Measurements from ENCODE around the gene NAGA. TPM values are rescaled to one million over a fixed set of nuclear protein-coding genes. Genes with fewer than 3 reads are reported as not detected.

Gene NAGA
- total and polyA plus RNA-seq, 12 donors = 6.6 to 34.8 (median 12.3) TPM

DNA sequence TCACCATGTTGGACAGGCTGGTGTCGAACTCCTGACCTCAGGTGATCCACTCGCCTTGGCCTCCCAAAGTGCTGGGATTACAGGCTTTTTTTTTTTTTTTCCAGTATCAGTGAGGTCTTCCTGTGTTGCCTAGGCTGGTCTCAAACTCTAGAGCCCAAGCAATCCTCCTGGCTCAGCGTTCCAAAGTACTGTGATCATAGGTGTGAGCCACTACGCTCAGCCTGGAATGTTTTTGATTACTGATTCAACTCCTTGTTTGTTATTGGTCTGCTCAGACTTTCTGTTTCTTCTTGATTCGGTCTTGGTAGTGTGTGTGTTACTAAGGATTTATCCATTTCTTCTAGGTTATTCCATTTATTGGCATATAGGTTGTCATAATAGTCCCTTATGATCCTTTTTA, 31.3 kb downstream of the NAGA start:
- 93% methylated on average over 5 of the region's 5 CpGs for WGBS, 2 donors
- H3K9me3 ChIP-seq = peaks cover 0 to 18% (median 10%) of the 10 kb centered on the region in 11 donors
- no peaks in the 10 kb centered on the region for H3K27me3 ChIP-seq
- H3K4me1 ChIP-seq = no peaks in the 10 kb centered on the region
- ATAC-seq (no peak), DNase-seq (no peak)
- H3K4me3 ChIP-seq = no peak overlapping the region
- TF ChIP-seq, protein P1, sequence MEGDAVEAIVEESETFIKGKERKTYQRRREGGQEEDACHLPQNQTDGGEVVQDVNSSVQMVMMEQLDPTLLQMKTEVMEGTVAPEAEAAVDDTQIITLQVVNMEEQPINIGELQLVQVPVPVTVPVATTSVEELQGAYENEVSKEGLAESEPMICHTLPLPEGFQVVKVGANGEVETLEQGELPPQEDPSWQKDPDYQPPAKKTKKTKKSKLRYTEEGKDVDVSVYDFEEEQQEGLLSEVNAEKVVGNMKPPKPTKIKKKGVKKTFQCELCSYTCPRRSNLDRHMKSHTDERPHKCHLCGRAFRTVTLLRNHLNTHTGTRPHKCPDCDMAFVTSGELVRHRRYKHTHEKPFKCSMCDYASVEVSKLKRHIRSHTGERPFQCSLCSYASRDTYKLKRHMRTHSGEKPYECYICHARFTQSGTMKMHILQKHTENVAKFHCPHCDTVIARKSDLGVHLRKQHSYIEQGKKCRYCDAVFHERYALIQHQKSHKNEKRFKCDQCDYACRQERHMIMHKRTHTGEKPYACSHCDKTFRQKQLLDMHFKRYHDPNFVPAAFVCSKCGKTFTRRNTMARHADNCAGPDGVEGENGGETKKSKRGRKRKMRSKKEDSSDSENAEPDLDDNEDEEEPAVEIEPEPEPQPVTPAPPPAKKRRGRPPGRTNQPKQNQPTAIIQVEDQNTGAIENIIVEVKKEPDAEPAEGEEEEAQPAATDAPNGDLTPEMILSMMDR (IDR thresholded peaks at IDR 0.05) = no peak
- no peak overlapping the region for H3K27ac ChIP-seq
- intact Hi-C loops (cut with DNase I) = no loop called here
- no peaks in the 10 kb centered on the region for H3K36me3 ChIP-seq

DNA sequence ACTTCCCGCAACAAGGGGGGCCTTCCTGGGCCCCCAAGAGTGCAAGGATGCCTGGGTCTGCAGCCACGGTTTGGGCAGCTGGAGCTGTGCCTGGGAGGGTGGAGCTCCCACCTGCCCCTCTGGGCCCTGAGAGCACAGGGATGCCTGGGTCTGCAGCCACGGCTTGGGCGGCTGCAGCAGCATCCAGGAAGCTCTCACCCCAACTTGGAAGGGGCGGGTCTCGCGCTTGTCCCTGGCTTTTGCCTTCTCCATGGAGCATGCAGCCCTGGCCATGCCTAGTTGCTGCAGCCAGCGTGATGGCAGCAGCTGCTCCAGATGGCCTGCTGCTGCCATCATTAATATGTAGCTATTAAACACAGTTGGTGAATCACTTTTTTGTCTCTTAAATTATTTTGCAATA, 35.4 kb downstream of the NAGA start:
- Histone ChIP-seq H3K4me1 (no peaks in the 10 kb centered on the region), H3K4me3 (no peak overlapping the region), H3K36me3 (no peaks in the 10 kb centered on the region), H3K27ac (no peak overlapping the region), H3K9me3 (peaks cover 0 to 14% (median 0%) of the 10 kb centered on the region in 11 donors), H3K27me3 (no peaks in the 10 kb centered on the region)
- no peak for DNase-seq
- TF ChIP-seq, protein P1 (IDR thresholded peaks at IDR 0.05) = no peak
- no peak for ATAC-seq
- WGBS, 2 donors = 89 to 91% methylated on average over 8 of the region's 8 CpGs
- intact Hi-C loops (cut with DNase I) = no loop called here

DNA sequence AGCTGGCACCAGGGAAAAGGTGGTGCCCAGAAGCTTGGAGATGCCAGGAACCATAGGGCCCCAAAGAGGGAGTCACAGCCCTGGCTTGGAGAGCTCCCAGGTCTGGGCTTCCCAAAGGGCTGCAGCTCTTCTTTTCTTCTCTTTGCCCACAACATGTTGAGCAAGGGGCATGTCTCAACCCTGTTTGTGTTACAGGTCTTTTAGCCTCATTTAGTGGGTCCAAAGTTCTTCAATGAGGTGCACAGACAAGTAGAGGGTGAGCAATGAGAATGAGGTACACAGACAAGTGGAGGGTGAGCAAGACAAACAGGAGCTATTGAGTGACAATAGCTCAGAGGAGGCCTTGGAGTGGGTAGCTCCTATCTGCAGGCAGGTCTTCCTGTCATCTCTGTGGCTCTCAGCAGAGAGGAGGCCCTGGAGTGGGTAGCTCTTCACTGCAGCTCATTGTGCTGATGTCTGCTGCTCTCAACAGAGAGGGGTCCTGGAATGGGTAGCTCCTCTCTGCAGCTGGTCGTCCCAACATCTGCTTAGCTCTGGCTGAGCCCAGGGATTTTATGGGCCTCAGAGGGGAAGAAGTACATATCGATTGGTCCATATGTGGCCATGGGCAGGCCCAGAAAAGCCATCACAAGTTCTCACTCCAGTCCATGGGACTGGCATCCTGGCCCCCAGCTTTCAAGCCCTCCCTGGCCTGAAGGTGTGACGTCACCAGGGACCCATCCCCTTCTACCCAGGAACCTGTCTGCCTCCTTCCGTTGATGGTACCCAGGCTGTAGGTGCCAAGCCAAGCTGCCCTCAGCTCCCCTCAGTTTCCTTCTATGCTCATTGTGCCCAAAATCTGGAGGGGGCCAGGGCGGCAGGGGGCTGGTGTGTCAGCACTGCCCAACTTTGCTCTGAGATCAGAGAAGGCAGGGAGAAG, 37.1 kb downstream of the NAGA start:
- no peaks in the 10 kb centered on the region for H3K27me3 ChIP-seq
- WGBS, 2 donors = 87 to 90% methylated on average over 5 of the region's 5 CpGs
- DNase-seq (no peak), ATAC-seq (no peak)
- no peaks in the 10 kb centered on the region for H3K4me1 ChIP-seq
- TF ChIP-seq, protein P1 (IDR thresholded peaks at IDR 0.05) = no peak
- peaks cover 0 to 14% (median 0%) of the 10 kb centered on the region in 11 donors for H3K9me3 ChIP-seq
- intact Hi-C loops (cut with DNase I) = no loop called here
- H3K36me3 ChIP-seq = no peaks in the 10 kb centered on the region
- no peak overlapping the region for H3K27ac ChIP-seq
- no peak overlapping the region for H3K4me3 ChIP-seq

DNA sequence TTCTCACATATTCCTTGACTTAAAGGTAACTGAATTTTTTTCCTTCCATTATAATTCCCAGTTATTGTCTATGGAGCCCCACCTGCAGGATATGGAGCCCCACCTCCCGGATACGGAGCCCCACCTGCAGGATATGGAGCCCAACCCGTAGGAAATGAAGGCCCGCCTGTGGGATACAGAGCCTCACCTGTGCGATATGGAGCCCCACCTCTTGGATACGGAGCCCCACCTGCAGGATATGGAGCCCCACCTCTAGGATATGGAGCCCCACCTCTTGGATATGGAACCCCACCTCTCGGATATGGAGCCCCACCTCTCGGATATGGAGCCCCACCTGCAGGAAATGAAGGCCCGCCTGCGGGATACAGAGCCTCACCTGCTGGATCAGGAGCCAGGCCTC, 43.9 kb downstream of the NAGA start:
- no peaks in the 10 kb centered on the region for H3K27me3 ChIP-seq
- H3K4me3 ChIP-seq = no peak overlapping the region
- no peak overlapping the region for H3K27ac ChIP-seq
- intact Hi-C loops (cut with DNase I) = no loop called here
- no peak for ATAC-seq
- H3K9me3 ChIP-seq = no peaks in the 10 kb centered on the region
- no peaks in the 10 kb centered on the region for H3K36me3 ChIP-seq
- WGBS, 2 donors = 79 to 81% methylated on average over 10 of the region's 10 CpGs
- H3K4me1 ChIP-seq = peaks cover 0 to 12% (median 0%) of the 10 kb centered on the region in 9 donors
- DNase-seq = no peak
- TF ChIP-seq, protein P1 (IDR thresholded peaks at IDR 0.05) = no peak

All from heart right ventricle (tissue), 16 donors.